NCI-H1436 treated with DMSO at 0.1 percent for 48 hours (cell line): ENCODE data around the gene ZBTB44.
"Not testable (repeated sequence)": the region's sequence is repeated elsewhere in the genome, so short reads cannot be mapped to it uniquely, and the experiment has no call there.

Source experiments
- DNase-seq: peaks from one replicate; lab custom pipeline; 2025; lab: John Stamatoyannopoulos, UW

The ZBTB44 gene, protein sequence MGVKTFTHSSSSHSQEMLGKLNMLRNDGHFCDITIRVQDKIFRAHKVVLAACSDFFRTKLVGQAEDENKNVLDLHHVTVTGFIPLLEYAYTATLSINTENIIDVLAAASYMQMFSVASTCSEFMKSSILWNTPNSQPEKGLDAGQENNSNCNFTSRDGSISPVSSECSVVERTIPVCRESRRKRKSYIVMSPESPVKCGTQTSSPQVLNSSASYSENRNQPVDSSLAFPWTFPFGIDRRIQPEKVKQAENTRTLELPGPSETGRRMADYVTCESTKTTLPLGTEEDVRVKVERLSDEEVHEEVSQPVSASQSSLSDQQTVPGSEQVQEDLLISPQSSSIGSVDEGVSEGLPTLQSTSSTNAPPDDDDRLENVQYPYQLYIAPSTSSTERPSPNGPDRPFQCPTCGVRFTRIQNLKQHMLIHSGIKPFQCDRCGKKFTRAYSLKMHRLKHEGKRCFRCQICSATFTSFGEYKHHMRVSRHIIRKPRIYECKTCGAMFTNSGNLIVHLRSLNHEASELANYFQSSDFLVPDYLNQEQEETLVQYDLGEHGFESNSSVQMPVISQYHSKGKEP

DNA sequence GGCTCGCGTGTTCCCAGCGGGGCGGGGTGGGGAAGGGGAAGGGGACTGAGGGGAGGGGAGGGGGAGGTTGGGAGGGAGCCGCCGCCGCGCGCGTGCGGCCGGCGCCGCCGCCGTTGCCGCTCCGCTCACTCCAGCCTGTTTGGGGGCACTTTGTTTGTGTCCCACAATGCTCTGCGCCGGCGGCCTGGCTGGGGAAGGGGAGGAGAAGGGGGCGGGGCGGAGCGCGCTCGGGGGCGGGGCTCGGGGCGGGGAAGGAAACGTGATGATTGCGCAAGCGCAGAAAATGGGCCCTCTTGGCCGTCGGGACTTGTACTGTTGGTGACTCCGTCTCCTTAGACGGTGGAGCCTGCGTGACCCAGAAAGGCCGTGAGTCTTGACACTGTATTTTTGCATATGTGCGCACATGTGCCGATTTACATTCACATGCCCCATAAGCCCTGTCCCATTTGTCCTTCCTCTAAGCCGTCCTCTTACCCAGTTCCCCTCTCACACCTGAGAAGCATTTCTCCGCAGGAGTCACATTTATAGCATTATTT lies at the start of gene ZBTB44:
Gene ZBTB44, minus strand, starts transcription at position 168 of the 536 bp plus-strand sequence. CDS start 53,044 bp downstream, outside the sequence.
- DNase-seq: peak; percentile 73

DNA sequence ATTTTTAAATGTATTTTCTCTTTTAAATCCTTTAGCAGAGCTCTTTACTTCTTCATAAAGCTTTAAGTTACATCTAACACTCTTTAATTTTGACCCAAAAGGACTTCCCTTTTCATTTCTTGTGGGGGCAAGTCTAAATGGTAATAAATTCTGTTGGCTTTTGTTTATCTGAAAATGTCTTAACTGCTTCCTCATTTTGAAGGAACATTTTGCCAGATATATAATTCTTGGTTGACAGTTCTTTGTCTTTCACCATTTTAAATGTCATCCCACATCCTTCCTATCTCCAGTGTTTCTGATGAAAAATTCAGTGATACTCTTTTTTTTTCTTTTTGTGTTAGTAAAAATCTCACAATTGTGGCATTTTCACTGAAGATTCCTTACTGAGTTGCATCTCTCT lies 44.7 kb upstream of the ZBTB44 start:
- no peak for DNase-seq

DNA sequence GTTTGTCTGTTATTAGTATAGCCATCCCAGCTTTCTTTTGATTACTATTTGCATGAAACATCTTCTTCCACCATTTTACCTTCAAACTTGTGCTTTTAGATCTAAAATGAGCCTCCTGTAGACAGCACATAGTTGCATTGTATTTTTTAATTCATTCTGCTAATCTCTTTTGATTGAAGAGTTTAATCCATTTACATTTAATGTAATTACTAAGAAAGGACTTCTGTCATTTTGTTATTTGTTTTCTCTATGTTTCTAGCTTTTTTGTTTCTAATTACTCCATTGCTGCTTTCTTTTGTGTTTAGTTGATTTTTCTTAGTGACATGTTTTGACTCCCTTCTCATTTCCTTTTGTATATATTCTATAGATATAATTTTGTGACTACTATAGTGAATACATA lies 43.7 kb upstream of the ZBTB44 start:
- no peak for DNase-seq

DNA sequence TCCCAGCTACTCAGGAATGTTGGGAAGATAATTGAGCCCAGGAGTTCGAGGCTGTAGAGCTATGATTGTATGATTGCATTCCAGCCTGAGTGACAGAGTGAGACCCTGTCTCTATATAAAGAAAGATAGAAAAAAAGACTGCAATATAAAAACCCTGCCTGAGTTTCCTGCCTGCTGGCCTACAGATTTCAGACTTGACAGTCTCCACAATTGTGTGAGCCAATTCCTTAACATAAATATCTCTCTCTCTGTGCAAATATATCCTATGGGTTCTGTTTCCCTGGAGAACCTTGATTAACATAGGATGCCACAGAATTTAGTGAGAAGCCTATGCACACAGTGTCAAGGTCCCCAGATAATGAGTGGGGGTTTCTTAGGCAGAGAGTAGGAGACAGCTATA lies 32.5 kb upstream of the ZBTB44 start:
- no peak for DNase-seq

DNA sequence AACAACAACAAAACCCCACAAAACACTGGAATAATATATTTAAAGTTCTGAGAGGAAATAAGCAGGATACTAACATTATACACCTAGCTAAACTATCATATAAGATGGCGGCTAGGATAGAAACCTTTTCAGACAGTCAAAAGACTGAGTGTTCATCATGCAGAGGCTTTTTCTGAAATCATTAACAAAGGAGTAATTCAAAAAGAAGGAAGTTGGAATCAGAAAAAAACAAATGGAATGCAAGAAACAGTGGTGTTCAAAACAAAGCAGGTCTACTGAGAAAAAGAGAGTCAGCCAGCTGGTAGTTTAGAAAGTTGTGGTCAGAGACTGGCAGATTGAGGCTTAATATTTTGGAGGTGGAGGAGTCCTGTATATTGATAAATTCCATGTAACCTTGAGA lies 30.1 kb upstream of the ZBTB44 start:
- DNase-seq: no peak

DNA sequence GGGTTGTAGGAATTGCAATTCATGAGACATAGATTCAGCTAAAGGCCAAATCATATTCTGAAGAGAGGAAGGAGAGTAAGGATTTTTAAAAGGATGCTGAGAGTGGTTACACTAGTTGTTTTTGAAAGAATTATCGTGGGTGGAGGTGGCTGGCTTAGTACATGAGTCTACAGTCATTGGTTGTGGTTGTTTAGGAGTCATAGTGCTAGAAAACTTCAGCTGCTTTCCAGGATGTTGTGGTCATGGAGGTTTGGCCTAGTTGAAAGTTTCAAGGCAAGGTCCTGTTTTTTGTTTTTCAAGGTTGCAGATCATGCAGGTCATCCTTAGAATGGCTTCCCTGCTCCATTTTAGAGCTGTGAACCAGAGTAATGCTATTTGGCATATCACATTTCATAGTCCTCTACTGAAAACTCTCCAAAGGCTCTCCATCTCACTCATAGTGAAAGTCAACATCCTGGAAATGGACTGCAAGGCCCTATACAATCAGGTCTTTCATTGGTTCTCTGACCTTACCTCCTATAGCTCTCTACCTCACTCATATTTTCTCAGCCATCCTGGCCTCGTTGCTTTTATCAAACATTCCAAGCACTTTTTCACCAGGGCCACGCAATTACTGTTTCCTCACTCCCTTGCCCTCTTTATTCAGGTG lies 26.1 kb upstream of the ZBTB44 start:
- no peak for DNase-seq

DNA sequence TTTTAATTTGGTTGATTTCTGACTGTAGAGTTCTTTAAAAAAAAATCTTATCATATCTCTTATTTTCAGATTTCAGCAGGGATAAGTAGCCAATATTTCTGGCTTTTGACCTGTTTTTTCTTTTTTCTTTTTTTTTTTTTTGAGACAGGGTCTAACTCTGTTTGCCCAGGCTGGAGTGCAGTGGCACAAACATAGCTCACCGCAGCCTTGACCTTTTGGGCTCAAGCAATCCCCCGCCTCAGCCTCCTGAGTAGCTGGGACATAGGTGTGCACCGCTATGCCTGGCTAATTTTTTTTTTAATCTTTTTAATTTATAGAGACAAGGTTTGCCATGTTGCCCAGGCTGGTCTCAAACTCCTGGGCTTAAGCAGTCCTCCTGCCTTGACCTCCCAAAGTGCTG lies 23.9 kb upstream of the ZBTB44 start:
- no peak for DNase-seq

DNA sequence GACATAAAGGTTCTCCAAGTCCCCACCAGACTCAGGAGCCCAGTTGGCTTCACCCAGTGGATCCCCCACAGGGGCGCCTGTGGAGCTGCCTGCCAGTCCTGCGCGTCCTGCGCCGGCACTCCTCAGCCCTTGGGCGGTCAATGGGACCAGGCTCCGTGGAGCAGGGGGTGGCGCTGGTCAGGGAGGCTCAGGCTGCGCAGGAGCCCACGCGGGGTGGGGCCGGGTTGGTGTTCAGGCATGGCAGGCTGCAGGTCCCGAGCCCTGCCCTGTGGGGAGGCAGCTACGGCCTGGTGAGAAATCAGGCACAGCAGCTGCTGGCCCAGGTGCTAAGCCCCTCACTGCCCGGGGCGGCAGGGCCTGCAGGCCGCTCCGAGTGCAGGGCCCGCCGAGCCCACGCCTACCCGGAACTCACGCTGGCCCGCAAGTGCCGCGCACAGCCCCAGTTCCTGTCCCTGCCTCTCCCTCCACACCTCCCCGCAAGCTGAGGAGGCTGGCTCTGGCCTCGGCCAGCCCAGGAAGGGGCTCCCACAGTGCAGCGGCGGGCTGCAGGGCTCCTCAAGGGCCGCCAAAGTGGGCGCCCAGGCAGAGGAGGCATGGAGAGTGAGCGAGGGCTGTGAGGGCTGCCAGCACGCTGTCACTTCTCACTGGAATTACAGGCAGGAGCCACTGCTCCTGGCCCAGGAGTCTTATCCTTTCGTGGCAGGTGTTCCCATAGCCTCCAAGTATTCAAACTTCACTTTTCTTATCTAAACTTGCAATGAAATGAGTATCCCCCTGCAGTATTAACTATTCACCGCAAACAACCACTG lies 22.8 kb upstream of the ZBTB44 start:
- DNase-seq: no peak

DNA sequence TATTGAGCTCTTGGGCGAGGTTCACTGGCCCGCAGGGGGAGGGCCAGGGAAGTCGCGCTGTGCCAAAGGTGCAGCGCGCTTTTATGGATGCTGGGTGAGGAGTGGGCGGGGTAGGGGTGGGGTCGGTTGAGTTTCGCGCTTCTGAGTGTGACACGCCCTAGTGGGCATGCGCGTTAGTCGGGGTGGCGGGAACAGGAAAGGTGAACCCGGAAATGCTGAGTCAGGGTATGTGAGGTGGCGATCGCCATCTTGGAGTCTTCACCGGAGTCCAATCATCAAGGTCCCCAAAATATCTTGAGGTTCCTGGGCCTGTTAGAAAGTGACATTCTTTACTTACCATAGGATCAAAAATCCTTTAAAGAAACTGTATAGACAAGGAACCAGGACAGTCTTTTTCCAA lies 16.7 kb upstream of the ZBTB44 start:
- not testable (repeated sequence) for DNase-seq

DNA sequence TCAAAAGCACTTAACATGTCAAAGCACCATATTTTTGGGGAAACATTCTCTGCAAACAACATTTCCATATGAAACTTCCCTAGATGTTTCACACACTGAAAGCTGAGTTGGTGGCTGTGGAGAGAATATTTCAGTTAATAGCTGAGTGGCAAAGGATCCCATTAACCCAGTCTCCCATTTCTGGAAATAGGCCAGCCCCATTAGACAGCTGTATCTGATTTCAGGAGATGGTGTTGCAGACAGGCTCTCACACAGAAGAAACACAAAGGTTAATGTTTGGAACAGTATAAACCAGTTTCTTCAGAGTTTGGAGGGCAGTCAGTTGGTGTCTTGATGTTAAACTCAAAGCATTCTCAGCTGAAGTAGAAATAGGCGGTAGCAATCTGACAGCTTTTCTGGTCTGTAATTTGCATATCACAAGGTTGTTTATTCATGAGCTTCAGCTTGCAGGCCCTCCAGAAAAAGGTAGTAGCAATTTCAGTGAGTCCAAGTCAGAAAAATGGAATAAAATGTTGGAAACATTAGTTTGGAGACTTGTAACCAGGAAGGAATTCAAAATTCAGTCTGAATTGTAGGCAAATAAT lies 15.5 kb upstream of the ZBTB44 start:
- peak; percentile 22 for DNase-seq

DNA sequence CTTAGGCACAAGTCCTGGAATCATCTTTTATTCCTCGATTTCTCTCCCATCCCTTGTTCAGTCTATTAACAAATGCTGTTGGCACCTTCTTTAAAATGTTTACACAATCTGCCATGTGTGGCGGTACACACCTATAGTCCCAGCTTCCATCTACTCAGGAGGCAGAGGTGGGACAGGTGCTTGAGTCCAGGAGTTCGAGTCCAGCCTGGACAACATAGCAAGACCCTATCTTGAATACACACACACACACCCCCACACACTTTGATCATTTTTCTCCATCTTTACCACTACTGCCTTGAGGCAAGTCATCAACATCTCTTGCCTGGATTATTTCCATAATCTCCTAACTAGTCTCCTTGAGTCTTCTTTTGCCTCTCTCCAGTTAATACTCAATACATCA lies 13.7 kb upstream of the ZBTB44 start:
- no peak for DNase-seq

DNA sequence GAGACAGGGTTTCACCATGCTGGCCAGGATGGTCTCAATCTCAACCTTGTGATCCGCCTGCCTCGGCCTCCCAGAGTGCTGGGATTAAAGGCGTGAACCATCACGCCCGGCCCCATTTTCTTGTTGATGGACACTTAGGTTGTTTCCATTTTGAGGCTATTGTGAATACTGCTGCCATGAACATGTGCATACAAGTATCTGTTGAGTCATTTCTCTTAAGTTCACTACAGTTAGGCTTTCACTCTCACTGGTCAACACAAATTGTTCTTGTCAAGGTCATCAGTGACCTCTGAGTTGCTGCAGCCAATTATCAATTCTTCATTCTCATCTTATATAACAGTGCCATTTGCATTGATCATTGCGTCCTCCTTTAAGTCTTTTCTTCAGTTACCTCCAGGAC lies 13.0 kb upstream of the ZBTB44 start:
- DNase-seq: no peak

DNA sequence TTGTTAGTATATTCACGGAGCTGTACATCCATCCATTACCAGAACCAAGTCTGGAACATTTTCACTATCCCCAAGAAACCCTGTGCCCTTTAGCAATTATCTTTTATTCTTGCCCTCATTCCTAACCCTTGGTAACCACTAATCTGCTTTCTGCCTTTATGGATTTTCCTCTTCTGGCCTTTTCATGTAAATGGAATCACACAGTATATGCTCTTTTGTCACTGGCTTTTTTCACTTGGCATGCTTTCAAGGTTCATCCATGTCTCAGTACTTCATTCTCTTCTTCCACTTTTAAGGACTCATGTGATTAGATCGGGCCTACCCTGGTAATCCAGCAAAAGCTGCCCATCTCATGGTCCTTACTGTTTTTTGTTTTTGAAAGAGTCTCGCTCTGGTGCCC lies 11.0 kb upstream of the ZBTB44 start:
- DNase-seq: no peak

DNA sequence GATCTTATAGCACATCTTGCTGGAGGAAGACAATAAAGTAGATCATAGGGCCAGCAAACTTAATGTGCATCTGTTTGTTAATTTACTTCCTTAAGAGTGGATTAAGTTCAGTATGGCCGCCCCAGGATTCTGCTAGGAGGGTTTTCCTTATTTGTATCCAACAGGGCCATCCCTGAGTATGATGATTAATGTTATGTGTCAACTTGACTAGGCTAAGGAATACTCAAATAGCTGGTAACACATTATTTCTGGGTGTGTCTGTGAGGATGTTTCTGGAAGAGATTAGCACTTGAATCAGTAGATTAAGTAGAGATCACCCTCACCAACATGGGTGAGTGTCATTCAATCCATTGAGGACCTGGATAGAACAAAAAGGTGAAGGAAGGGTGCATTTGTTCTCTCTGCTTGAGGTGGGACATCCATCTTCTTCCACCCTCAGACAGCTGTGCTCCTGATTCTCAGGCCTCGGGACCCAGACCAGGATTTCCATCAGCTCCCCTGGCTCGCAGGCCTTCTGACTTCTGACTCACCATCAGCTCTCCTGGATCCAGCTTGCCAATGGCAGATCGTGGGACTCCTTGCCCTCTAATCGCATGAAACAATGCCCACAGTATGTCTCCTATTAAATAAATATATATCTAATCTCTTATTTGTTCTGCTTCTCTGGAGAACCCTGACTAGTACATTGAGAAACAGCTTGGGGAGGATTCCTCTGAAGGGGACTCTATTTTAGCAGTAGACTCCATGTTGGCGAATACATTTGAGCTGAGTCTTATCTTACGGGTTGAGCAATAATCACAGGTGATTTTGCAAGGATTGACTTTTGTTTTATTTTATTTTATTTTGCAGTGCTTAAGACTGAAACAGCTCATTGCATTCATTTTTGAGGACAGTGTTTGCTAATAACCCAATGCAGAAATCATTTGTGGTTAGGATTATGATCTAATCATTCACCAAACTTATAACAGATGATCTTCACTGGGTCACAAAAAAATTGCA lies 9.0 kb upstream of the ZBTB44 start:
- no peak for DNase-seq

DNA sequence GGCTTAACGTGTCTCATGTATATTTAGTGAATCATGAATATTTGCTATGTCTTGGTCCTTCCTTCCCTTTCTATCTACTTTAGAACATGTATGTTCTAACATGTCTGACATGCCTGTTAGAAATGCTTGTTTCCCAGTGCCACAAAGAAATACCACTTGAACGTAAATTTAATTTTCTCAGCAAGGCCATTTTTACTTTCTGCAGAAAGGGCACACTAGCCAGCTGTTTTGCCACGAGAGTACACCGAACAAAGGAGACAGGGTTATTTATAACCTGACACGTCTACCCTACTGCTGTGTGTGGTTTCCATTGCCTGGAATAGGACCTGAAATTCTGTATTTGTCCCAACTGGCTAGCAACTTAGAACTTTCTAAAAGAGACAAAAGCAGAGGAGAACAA lies 7.4 kb upstream of the ZBTB44 start:
- DNase-seq: no peak

DNA sequence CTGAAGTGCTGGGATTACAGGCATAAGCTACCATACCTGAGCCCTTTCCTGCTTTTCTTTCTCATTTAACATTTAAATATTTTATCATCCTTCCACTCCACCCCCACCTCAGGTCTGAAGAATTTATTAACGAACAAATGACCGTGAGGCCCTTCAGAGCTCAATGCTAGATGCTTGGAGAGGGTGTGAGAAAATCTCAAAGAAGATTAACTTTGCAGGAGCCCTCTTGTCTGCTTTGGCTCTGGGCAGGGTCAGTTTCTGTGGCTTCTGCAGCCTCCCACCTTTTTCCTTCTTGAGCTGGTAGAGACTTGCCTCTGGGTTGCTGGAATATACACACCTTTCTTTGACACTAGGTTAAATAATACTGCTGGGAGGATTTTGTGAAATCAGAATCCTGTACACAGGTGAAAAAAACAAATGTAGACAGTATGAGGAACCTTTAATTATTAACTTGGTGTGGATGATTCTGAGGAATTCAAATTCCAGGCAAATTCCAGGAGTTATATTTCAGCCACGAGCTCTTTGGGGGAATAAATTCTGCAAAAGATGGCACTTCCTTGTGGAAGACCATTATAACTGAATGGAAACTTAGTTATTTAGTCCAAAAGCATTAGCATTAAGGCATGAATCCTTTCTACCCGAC lies 3.4 kb upstream of the ZBTB44 start:
- DNase-seq: no peak

DNA sequence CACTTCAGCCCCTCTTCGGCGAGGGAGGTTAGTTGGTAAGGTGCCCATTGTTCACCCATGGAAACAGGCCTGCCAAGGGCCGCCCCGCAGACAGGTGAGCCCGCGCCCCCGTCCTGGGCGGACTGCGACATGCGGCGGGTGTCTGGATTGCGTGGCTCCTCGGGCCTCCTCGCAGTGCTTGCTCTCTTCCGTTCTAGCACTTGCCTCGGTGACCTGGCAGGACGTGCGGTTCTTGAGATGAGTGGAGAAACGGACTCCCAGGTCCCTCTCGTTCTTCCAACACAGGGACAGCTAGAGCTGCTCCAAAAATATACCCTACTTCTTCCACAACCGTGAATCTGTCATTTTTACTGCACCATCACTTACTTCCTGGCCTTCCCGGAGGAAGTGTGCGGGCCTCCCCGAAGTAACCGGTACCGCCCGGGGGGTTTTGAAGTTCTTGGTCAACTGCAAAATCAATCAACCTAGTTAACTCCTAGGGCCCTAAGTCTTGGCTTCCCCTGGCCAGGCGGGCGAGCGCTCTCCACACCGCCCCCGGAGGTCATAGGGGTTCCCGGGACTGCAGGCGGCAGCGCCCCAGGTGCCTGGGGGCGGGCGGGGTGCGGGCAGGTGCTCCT lies 745 bp upstream of the ZBTB44 start:
- DNase-seq: no peak

DNA sequence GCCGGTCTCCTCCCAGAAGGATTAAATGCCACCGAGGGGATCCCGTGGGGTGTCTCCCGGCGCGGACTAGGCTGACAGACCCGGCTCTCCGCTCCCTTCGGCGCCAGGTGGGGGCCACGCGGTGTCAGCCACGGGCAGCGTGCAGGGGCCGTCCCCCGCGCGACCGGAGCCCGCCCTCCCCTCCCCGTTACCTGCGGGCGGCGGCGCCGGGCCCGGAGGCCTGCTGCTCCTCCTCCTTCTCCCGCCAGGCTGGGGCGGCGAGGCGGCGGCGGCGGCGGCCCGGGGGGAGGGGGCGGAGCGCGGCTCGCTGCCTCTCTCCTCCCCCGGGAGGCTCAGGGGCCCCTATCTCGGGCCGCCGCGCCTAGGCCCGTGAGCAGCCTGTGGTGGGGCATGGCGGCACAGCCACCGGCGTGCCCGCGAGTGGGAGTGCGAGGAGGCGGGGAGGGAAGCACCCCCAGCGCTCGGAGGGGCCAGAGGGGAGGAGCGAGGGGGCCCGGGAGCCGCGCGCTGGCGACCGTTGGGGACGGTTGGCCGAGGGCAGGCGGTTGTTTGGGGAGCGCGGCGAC lies 450 bp downstream of the ZBTB44 start:
- no peak for DNase-seq
